A673 (cell line): ENCODE data around the gene PTGES2. TPM values are rescaled to one million over a fixed set of nuclear protein-coding genes. Genes with fewer than 3 reads are reported as not detected.
"Not testable (repeated sequence)": the region's sequence is repeated elsewhere in the genome, so short reads cannot be mapped to it uniquely, and the experiment has no call there.

Experiments used
- BruUV-seq: library from RNA; stranded (reverse); fragments of 400-500 nt; replicated peaks from 2 replicates; lab custom pipeline; 2021; lab: Mats Ljungman, UMichigan
- CTCF ChIA-PET: fragments of 300-600 bp; sonication (Branson Sonifier 250); formaldehyde crosslinking; loops from one replicate; lab custom pipeline; 2022; ENCODE audit warnings: antibody characterized with exemption; lab: Charles Lee
- POLR2A ChIA-PET: fragments of 300-600 bp; sonication (Branson Sonifier 250); formaldehyde crosslinking; loops from one replicate; lab custom pipeline; 2022; ENCODE audit warnings: antibody characterized with exemption; ENCODE audit not compliant: low non-redundant PET; lab: Charles Lee
- DNase-seq: peaks from one replicate; pipeline ENCODE4 v3.0.0-alpha.2; 2015; ENCODE audit warnings: low spot score
- H3K27ac ChIP-seq: fragments of 200-600 bp; sonication (generic); 2 replicates; pipeline ENCODE4 v1.5.1; 2016; ENCODE audit warnings: mixed run types, low read depth, mild to moderate bottlenecking, mixed read lengths, antibody characterized with exemption, low read length; ENCODE audit not compliant: poor library complexity, severe bottlenecking
- H3K27me3 ChIP-seq: fragments of 200-600 bp; sonication (generic); replicated peaks from 2 replicates; pipeline ENCODE4 v1.6.1; 2017; ENCODE audit warnings: mixed run types, low read depth, mild to moderate bottlenecking, mixed read lengths, antibody characterized with exemption, low read length; ENCODE audit not compliant: insufficient read depth, poor library complexity
- H3K36me3 ChIP-seq: fragments of 200-600 bp; sonication (generic); 2 replicates; pipeline ENCODE4 v1.6.1; 2016; ENCODE audit warnings: mixed run types, mild to moderate bottlenecking, mixed read lengths, antibody characterized with exemption, low read length; ENCODE audit not compliant: insufficient read depth, poor library complexity, severe bottlenecking
- H3K4me1 ChIP-seq: fragments of 200-600 bp; sonication (generic); 2 replicates; pipeline ENCODE4 v1.6.1; 2017; ENCODE audit warnings: mixed run types, mild to moderate bottlenecking, mixed read lengths, antibody characterized with exemption, low read length; ENCODE audit not compliant: insufficient read depth, poor library complexity, severe bottlenecking
- H3K4me3 ChIP-seq: fragments of 200-600 bp; sonication (generic); 2 replicates; pipeline ENCODE4 v1.5.1; 2016; ENCODE audit warnings: low read depth, mixed run types, mild to moderate bottlenecking, mixed read lengths, low read length; ENCODE audit not compliant: poor library complexity, severe bottlenecking
- H3K9me3 ChIP-seq: fragments of 200-600 bp; sonication (generic); 2 replicates; pipeline ENCODE4 v1.6.1; 2016; ENCODE audit warnings: mixed run types, low read depth, mild to moderate bottlenecking, mixed read lengths, antibody characterized with exemption, low read length; ENCODE audit not compliant: poor library complexity, severe bottlenecking
- EZH2 ChIP-seq: fragments of 200-600 bp; sonication (generic); IDR thresholded peaks from 2 replicates; pipeline ENCODE4 v1.6.1; 2017; ENCODE audit warnings: borderline replicate concordance, low read depth, mild to moderate bottlenecking, mixed read lengths, antibody characterized with exemption, low read length; ENCODE audit not compliant: poor library complexity, severe bottlenecking
- intact Hi-C: fragments of 100-400 bp; cut with micrococcal nuclease; formaldehyde crosslinking; loops from one replicate; pipeline ENCODE4 v1.10.0; 2022; ENCODE audit not compliant: unreplicated experiment
- total RNA-seq: library from RNA; stranded (reverse); gene quantifications from 2 replicates; pipeline ENCODE4 v1.2.3, GENCODE V29; 2021
- TF ChIP-seq, protein P1 (sequence below): fragments of 300-800, 200-600 bp; sonication (generic); conservative IDR thresholded peaks from 2 replicates; pipeline ENCODE4 v1.5.1; 2017; ENCODE audit warnings: low read depth, mild to moderate bottlenecking, antibody characterized with exemption, low read length, moderate library complexity, mixed read lengths

Gene PTGES2
- total RNA-seq, 1 experiment from 2014 or later: 122 TPM

DNA sequence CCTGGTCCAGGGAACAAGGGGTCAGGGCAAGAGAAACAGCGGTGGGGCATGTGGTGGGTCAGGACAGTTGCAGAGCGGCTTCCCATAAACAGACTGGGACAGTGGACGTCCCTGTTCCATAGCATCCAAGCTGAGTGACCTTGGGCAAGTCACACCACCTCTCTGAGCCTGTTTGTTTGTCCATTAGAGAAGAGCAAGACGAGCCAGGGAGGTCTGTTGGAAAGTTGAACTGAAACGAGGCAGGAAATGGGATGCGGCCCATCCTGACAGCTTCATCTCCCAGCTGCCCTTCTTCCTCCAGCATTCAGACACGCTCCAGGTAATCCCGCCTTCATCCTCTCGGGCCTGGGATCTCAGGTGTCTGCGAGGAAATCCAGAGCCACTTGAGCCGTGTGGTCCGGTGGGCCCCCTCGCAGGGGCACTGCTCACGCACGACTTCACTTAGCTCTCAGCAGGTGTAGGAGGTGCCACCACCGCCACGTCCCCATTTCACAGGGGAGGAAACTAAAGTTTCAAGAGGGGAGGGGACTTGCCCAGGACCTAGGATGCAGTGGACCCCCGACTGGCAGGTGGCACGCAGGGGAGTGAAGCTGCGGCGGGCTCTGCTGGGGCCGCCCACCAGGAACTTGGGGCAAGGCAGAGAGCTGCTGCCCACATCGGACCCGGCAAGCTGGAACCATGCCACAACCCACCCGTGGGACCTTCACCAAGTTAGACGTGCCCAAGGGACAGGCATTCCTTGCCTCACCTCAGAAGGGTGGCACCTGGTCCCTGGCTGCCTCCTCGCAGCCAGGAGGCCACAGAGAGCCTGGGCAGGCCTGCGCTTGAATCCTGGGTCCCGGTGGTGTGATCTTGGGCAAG is 13.0 kb downstream of the PTGES2 start:
- Histone ChIP-seq H3K4me1 (peaks cover 6% of the 10 kb centered on the region), H3K9me3 (no peaks in the 10 kb centered on the region), H3K4me3 (no peak overlapping the region), H3K36me3 (peaks cover 3% of the 10 kb centered on the region), H3K27ac (no peak overlapping the region), H3K27me3 (no peaks in the 10 kb centered on the region)
- TF ChIP-seq, protein P1, sequence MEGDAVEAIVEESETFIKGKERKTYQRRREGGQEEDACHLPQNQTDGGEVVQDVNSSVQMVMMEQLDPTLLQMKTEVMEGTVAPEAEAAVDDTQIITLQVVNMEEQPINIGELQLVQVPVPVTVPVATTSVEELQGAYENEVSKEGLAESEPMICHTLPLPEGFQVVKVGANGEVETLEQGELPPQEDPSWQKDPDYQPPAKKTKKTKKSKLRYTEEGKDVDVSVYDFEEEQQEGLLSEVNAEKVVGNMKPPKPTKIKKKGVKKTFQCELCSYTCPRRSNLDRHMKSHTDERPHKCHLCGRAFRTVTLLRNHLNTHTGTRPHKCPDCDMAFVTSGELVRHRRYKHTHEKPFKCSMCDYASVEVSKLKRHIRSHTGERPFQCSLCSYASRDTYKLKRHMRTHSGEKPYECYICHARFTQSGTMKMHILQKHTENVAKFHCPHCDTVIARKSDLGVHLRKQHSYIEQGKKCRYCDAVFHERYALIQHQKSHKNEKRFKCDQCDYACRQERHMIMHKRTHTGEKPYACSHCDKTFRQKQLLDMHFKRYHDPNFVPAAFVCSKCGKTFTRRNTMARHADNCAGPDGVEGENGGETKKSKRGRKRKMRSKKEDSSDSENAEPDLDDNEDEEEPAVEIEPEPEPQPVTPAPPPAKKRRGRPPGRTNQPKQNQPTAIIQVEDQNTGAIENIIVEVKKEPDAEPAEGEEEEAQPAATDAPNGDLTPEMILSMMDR: no peak
- no peak for TF ChIP-seq EZH2
- no peak for DNase-seq
- ChIA-PET CTCF (interaction anchor here (1.0 kb wide), 1 partner anchor 11 kb away, joined by 3 read pairs; no protein-coding TSS in a partner anchor), POLR2A (interaction anchor here (0.6 kb wide), 1 partner anchor 186 kb away, joined by 11 read pairs; no protein-coding TSS in a partner anchor)
- BruUV-seq: no TSS peak
- intact Hi-C loops: loop anchor here (5.0 kb wide), 1 partner anchor 298 kb away; no protein-coding TSS in a partner anchor

DNA sequence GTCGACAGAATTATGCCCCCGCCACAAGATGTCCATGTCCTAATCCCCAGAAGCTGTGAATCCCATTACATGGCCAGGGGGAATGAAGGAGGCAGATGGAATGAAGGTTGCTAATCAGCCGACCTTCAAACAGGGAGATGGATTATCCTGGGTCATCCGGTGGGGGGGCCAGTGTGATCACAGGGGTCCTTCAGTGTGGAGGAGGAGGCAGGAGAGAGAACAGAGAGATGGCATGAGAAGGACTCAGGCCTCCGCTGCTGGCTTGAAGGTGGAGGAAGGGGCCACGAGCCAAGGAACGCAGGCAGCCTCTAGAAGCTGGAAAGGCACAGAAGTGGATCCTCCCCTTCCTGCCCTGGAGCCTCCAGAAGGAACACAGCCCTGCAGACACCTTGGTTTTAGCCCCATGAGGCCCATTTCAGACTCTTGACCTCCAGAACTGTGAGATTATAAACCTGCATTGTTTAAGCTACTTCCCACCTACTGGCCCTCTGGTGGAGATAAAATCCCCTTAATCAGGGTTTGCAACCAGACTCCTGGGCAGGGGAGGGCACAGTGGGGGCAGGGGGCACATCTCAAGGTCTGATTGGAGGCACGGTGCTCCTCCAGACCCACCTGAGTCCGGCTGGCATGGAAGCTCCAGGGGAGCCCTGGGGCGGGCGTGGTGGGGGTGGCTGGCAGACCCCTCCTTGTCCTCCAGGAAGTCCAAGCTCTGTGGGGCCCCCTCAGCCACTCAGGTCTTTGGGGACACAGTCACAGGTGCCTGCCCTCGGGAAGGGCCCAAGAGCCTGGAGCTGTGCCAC is 13.8 kb downstream of the PTGES2 start:
- no peak for TF ChIP-seq EZH2
- TF ChIP-seq, protein P1: no peak
- H3K9me3 ChIP-seq: no peaks in the 10 kb centered on the region
- no TSS peak for BruUV-seq
- POLR2A ChIA-PET: interaction anchor here (0.6 kb wide), 1 partner anchor 185 kb away, joined by 11 read pairs; no protein-coding TSS in a partner anchor
- H3K36me3 ChIP-seq: peaks cover 4% of the 10 kb centered on the region
- H3K4me1 ChIP-seq: peaks cover 6% of the 10 kb centered on the region
- intact Hi-C loops: no loop called here
- H3K27ac ChIP-seq: no peak overlapping the region
- no peak overlapping the region for H3K4me3 ChIP-seq
- DNase-seq: no peak
- H3K27me3 ChIP-seq: no peaks in the 10 kb centered on the region
- CTCF ChIA-PET: interaction anchor here (1.0 kb wide), 1 partner anchor 12 kb away, joined by 3 read pairs; no protein-coding TSS in a partner anchor

DNA sequence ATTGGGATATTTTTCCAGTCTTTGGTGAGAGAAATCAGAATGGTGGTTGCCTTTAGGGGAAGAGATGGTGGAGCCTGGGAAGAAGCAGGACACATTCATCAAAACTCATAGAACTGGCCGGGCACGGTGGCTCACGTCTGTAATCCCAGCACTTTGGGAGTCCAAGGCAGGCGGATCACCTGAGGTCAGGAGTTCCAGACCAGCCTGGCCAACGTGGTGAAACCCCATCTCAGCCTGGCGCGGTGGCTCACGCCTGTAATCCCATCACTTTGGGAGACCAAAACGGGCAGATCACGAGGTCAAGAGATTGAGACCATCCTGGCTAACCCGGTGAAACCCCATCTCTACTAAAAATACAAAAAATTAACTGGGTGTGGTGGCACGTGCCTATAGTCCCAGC is 15.8 kb downstream of the PTGES2 start:
- CTCF ChIA-PET, DNase-seq, H3K27me3 ChIP-seq, H3K27ac ChIP-seq, BruUV-seq, H3K4me1 ChIP-seq, POLR2A ChIA-PET, intact Hi-C loops, H3K4me3 ChIP-seq, H3K9me3 ChIP-seq: not testable (repeated sequence)
- peaks cover 19% of the 10 kb centered on the region for H3K36me3 ChIP-seq
